GM18870 (cell line): ENCODE measurements around the gene NAP1L4.

Experiments
- ATAC-seq: cut with Tn5 transposase; IDR thresholded peaks from one replicate; pipeline ENCODE4 v1.9.1; 2021; ENCODE audit warnings: moderate library complexity; ENCODE audit not compliant: unreplicated experiment

The NAP1L4 gene

DNA sequence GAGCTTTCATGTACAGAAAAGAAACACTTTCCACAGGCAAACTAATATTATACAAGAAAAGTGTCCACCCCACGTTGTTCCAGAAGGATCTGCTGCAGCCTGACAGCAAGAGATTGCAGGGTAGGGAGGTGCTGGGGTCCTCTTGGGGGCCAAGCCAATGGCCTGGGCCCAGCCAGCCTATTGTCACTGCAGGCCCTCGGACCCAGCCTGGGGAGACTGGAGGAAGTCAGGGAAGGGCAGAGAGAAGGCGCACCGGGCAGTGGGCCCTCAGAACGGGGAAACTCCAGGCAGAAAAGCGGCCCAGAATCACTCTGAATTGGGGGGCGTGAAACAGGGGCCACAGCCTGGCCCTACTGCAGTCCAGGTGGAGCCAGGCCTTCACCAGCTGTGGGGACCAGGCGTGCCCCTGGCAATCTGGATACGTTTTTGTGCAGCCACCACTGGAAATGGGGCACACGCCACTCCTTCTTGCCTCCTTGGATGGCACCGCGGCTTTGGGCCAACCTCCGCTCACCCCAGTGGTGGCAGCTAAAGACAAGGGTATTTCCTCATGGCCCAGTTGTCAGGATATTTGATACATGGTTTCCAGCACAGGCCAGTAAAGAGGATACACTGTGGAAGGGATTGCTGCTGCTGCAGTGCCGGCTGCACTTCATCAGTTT, 3.9 kb upstream of the NAP1L4 start:
- ATAC-seq, result no peak

GRCh38 chr11:2995031-2995561, 3.0 kb upstream of the NAP1L4 start:
- no peak for ATAC-seq

DNA sequence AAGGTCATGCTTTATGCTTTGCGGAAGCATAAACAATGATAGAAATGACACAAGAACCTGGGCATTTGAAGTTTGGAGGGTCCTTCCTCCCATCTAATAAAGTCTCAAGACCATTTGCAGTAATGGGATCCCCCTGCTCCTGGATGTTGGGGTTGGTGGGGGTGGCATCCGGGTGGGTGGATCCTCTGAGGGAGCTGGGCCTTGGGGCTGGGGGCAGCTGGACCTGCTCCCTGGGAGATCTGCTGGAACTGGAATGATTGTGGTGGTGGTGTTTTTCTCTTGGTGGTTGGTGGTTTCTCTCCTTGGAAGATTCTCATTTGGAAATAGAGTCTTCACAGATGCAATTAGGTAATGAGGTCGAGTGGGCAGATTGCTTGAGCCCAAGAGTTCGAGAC, 2.2 kb upstream of the NAP1L4 start:
- no peak for ATAC-seq

- ATAC-seq, result no peak
Measured at GRCh38 chr11:2992997-2993325, 832 bp upstream of the NAP1L4 start.

GRCh38 chr11:2991452-2992233, 486 bp downstream of the NAP1L4 start:
- peak; percentile 7 for ATAC-seq

- ATAC-seq, result no peak
Measured at GRCh38 chr11:2990617-2991451, 1.3 kb downstream of the NAP1L4 start.

DNA sequence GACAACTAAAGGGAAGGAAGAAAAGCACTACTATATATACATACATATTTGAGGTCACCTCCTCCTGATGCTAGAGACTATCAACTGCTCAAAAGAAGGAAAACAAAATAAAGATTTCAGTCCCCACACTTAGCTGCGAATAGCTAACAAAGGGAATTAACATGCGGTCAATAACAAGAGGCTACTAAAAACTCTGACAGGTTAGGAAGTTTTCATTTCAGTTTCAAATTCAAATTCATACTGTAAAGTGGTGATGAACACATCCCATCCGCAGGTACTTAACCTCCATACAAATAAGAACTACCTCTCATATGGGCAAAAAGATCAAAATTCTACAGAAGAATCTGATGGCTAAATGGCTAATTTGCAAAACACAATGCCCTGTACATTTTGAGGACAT, 2.6 kb downstream of the NAP1L4 start:
- ATAC-seq, result no peak

GRCh38 chr11:2989006-2989405, 3.1 kb downstream of the NAP1L4 start:
- no peak for ATAC-seq

GRCh38 chr11:2987881-2988861, 4.0 kb downstream of the NAP1L4 start:
- ATAC-seq, result no peak

GRCh38 chr11:2983908-2984307, 8.2 kb downstream of the NAP1L4 start:
- ATAC-seq, result no peak

DNA sequence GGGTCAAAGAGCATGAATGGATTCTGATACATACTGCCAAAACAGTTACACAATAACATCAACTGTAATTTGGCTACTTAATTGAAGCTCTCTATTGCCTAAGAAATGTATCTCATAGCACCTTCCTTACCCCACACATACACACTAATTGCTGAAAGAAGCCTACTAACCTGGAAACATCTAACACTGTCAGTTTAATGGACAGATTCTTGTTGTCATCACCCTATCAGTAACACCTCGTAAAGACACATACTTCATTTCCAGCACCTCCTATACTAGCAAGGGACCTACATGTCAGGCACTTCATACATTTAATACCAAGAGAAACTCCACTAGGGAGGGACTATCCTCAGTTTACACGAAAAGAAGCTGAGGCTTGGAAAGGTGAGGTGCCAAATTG, 9.9 kb downstream of the NAP1L4 start:
- ATAC-seq, result no peak

- no peak for ATAC-seq
Measured at GRCh38 chr11:2981130-2981529, 11.0 kb downstream of the NAP1L4 start.

DNA sequence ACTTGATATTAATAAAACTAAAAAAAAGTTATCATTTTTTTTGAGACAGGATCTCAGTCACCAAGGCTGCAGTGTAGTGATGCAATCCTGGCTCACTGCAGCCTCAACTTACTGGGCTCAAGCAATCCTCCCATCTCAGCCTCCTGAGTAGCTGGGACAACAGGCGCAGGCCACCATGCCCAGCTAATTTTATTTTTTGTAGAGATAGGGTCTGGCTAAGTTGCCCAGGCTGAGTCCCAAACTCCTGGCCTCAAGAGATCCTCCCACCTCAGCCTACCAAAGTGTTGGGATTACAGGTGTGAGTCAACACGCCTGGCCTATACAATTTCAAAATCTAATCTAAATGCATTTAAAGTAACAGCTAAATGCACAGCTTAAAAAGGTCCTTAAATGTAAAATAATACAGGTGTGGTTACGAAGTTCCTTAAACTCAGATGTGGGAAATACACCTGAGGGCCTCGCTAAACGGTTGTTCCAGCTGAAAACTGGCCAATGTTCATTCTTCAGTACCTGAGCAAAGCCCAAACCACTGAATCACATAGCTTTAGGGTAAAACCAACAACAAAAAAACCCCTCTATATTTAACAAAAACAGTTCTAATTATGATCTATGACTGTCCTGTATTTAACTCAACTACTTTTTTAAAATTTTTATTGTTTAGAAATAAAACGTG, 11.8 kb downstream of the NAP1L4 start:
- no peak for ATAC-seq

GRCh38 chr11:2977113-2977512, 15.0 kb downstream of the NAP1L4 start:
- ATAC-seq, result no peak

DNA sequence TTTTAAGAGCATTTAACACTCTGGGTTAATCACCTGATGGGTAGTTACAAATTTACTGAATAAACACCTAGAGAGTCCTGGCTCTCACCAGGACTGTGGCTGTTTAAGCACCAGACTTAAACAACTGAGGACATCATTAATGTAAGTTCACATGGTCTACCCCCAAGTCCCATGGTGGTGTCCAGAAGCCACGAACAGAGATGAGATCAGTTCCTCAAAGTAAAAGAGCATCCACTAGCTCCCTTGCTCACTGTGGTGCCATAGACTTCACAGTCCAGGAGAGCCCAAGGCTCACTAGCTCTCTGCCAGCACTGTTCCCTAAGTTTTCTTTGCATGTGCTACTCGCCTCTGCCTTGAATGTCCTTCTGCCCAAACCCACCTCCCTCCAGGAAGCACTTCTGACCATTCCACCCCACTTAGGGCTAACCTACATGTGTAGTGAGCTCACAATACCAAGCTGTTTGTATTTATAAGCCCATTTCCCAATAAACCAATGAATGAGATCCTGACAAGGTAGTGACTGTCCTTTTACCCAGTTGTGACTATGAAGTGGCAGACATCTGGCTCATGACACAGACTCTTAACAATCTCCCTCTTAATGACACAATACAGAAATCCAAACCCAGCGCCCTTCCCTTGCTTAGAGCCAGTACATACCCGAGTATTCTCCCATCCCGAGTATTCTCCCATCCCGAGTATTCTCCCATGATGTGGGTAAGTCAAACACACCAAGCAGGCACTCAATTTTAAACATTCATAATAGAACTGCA, 15.7 kb downstream of the NAP1L4 start:
- ATAC-seq, result no peak

GRCh38 chr11:2975594-2975993, 16.5 kb downstream of the NAP1L4 start:
- no peak for ATAC-seq

DNA sequence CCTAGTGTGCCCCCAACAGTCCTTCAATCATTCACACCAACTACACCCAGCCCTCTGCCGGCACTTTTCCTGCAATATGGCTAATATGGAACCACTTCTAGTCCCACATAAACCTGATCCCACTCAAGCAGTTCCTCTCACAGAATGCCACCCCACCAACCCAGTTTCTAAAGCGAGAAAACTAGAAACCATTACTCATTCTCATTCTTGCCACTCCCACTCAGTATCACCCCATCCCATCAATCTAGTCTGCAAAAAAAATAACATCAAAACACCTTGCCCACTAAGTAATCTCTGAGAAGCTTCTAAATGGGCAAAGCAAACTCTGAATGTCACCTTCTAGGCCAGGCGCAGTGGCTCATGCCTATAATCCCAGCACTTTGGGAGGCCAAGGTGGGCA, 17.9 kb downstream of the NAP1L4 start:
- ATAC-seq, result no peak

GRCh38 chr11:2968341-2968900, 23.7 kb downstream of the NAP1L4 start:
- ATAC-seq, result no peak

- no peak for ATAC-seq
Measured at GRCh38 chr11:2964782-2965181, 27.3 kb downstream of the NAP1L4 start.
